GM21423 (cell line): ENCODE measurements around the gene ZNF439.
"Not testable (repeated sequence)": the region's sequence is repeated elsewhere in the genome, so short reads cannot be mapped to it uniquely, and the experiment has no call there.

ENCODE experiments used
- ATAC-seq: cut with Tn5 transposase; IDR thresholded peaks from one replicate; pipeline ENCODE4 v1.9.1; 2021; ENCODE audit warnings: mild to moderate bottlenecking, moderate library complexity; ENCODE audit not compliant: unreplicated experiment

Gene ZNF439

GRCh38 chr19:11848594-11849469 is at the start of gene ZNF439:
ZNF439 (plus strand) TSS chr19:11848726; CDS start chr19:11848868, 142 bp downstream.
- ATAC-seq = peak; percentile 90

GRCh38 chr19:11806354-11807098 is 42.0 kb upstream of the ZNF439 start:
- no peak for ATAC-seq

- ATAC-seq = no peak
These were observed 41.5 kb upstream of the ZNF439 start for GRCh38 chr19:11807099-11807380.

GRCh38 chr19:11813703-11814028 is 34.9 kb upstream of the ZNF439 start:
- no peak for ATAC-seq

GRCh38 chr19:11814029-11814699 is 34.4 kb upstream of the ZNF439 start, which contains the start of gene ZNF440:
ZNF440 (plus strand) TSS chr19:11814273; CDS start chr19:11814448, 175 bp downstream.
- ATAC-seq = peak; percentile 99

GRCh38 chr19:11814700-11815035 is 33.9 kb upstream of the ZNF439 start:
- ATAC-seq = no peak

- ATAC-seq = no peak
These were observed 26.9 kb upstream of the ZNF439 start for GRCh38 chr19:11821474-11822109.

GRCh38 chr19:11828957-11829876 is 19.3 kb upstream of the ZNF439 start:
- ATAC-seq = not testable (repeated sequence)

- ATAC-seq = no peak
These were observed 16.1 kb upstream of the ZNF439 start for GRCh38 chr19:11832253-11832912.

GRCh38 chr19:11833541-11833940 is 15.0 kb upstream of the ZNF439 start:
- ATAC-seq = no peak

GRCh38 chr19:11835626-11836066 is 12.9 kb upstream of the ZNF439 start:
- ATAC-seq = not testable (repeated sequence)

- no peak for ATAC-seq
These were observed 4.8 kb upstream of the ZNF439 start for GRCh38 chr19:11843722-11844121.

GRCh38 chr19:11847615-11848014 is 911 bp upstream of the ZNF439 start:
- ATAC-seq = not testable (repeated sequence)

GRCh38 chr19:11848200-11848593 is 329 bp upstream of the ZNF439 start:
- no peak for ATAC-seq

GRCh38 chr19:11850289-11850688 is 1.8 kb downstream of the ZNF439 start:
- ATAC-seq = not testable (repeated sequence)

GRCh38 chr19:11853358-11853757 is 4.8 kb downstream of the ZNF439 start:
- no peak for ATAC-seq

- ATAC-seq = no peak
These were observed 8.2 kb downstream of the ZNF439 start for GRCh38 chr19:11856596-11857250.

GRCh38 chr19:11860721-11861120 is 12.2 kb downstream of the ZNF439 start:
- ATAC-seq = no peak

GRCh38 chr19:11861301-11861700 is 12.8 kb downstream of the ZNF439 start:
- no peak for ATAC-seq
